ENCODE results near the gene LCNL1. TPM values are rescaled to one million over a fixed set of nuclear protein-coding genes. Genes with fewer than 3 reads are reported as not detected.

Gene LCNL1
- total and polyA plus RNA-seq, 5 donors from 2014 or later = not detected

- H3K27me3 Mint-ChIP-seq = peaks cover 11% of the 10 kb centered on the region
- no peak within 1 kb of the TSS for H3K27ac ChIP-seq (ENCODE audit: insufficient read depth, low read length, poor library complexity, severe bottlenecking)
- peak within 1 kb of the TSS in 3 of 4 donors; percentile 41 to 73 (median 73) for H3K4me3 Mint-ChIP-seq
- H3K9me3 ChIP-seq (ENCODE audit: control insufficient read depth in 2 of 2, low read length in 2 of 2) = no peaks in the 10 kb centered on the region
- no peaks in the 10 kb centered on the region for H3K36me3 Mint-ChIP-seq
- H3K36me3 ChIP-seq (ENCODE audit: control insufficient read depth, insufficient read depth, low read length) = no peaks in the 10 kb centered on the region
- H3K9me3 Mint-ChIP-seq = no peaks in the 10 kb centered on the region
- peaks cover 28% of the 10 kb centered on the region for H3K4me1 ChIP-seq (ENCODE audit: control insufficient read depth, insufficient read depth, low read length, poor library complexity, severe bottlenecking)
- H3K27me3 ChIP-seq (ENCODE audit: control insufficient read depth, insufficient read depth, low read length) = no peaks in the 10 kb centered on the region
- ATAC-seq (ENCODE audit: low read depth in 2 of 2) (no peak), DNase-seq (no peak)
- H3K4me3 ChIP-seq (ENCODE audit: low read depth, low read length) = no peak within 1 kb of the TSS
- H3K27ac Mint-ChIP-seq = no peak within 1 kb of the TSS
- peaks cover 0 to 23% (median 5%) of the 10 kb centered on the region in 4 donors for H3K4me1 Mint-ChIP-seq
Measured at GRCh38 chr9:136977223-136977622, 5.6 kb upstream of the LCNL1 start, which contains the start of gene PTGDS. Gene PTGDS (plus strand): TSS chr9:136977504. CDS start chr9:136977579, 75 bp downstream.

- H3K27ac Mint-ChIP-seq = no peak overlapping the region
Measured at GRCh38 chr9:136977649-136978072, 5.1 kb upstream of the LCNL1 start.

GRCh38 chr9:136978073-136978864, 4.5 kb upstream of the LCNL1 start:
- H3K27me3 ChIP-seq (ENCODE audit: control insufficient read depth, insufficient read depth, low read length) = no peaks in the 10 kb centered on the region
- H3K27ac ChIP-seq (ENCODE audit: insufficient read depth, low read length, poor library complexity, severe bottlenecking) = no peak overlapping the region
- H3K4me3 ChIP-seq (ENCODE audit: low read depth, low read length) = no peak overlapping the region
- peaks cover 0 to 23% (median 5%) of the 10 kb centered on the region in 4 donors for H3K4me1 Mint-ChIP-seq
- H3K9me3 Mint-ChIP-seq = no peaks in the 10 kb centered on the region
- peaks cover 18% of the 10 kb centered on the region for H3K27me3 Mint-ChIP-seq
- no peaks in the 10 kb centered on the region for H3K9me3 ChIP-seq (ENCODE audit: control insufficient read depth in 2 of 2, low read length in 2 of 2)
- ATAC-seq (ENCODE audit: low read depth in 2 of 2) = peak; percentile 38 to 44
- H3K4me3 Mint-ChIP-seq = no peak overlapping the region
- peaks cover 28% of the 10 kb centered on the region for H3K4me1 ChIP-seq (ENCODE audit: control insufficient read depth, insufficient read depth, low read length, poor library complexity, severe bottlenecking)
- H3K36me3 Mint-ChIP-seq = no peaks in the 10 kb centered on the region
- no peak overlapping the region for H3K27ac Mint-ChIP-seq
- peak; percentile 40 to 71 (median 55) for DNase-seq
- H3K36me3 ChIP-seq (ENCODE audit: control insufficient read depth, insufficient read depth, low read length) = no peaks in the 10 kb centered on the region

More at GRCh38 chr9:136977649-136978072, 5.1 kb upstream of the LCNL1 start:
- Mint-ChIP-seq H3K27me3 (peaks cover 14% of the 10 kb centered on the region), H3K36me3 (no peaks in the 10 kb centered on the region), H3K4me1 (peaks cover 0 to 23% (median 5%) of the 10 kb centered on the region in 4 donors), H3K4me3 (peak overlapping the region in 2 of 4 donors; percentile 41 to 73), H3K9me3 (no peaks in the 10 kb centered on the region)
- DNase-seq (no peak), ATAC-seq (ENCODE audit: low read depth in 2 of 2) (no peak)
- Histone ChIP-seq H3K4me1 (ENCODE audit: control insufficient read depth, insufficient read depth, low read length, poor library complexity, severe bottlenecking) (peaks cover 28% of the 10 kb centered on the region), H3K27me3 (ENCODE audit: control insufficient read depth, insufficient read depth, low read length) (no peaks in the 10 kb centered on the region), H3K36me3 (ENCODE audit: control insufficient read depth, insufficient read depth, low read length) (no peaks in the 10 kb centered on the region), H3K4me3 (ENCODE audit: low read depth, low read length) (no peak overlapping the region), H3K9me3 (ENCODE audit: control insufficient read depth in 2 of 2, low read length in 2 of 2) (no peaks in the 10 kb centered on the region), H3K27ac (ENCODE audit: insufficient read depth, low read length, poor library complexity, severe bottlenecking) (no peak overlapping the region)

- H3K4me1 Mint-ChIP-seq = peaks cover 0 to 25% (median 8%) of the 10 kb centered on the region in 4 donors
- DNase-seq = no peak
- H3K27ac Mint-ChIP-seq = no peak overlapping the region
- ATAC-seq (ENCODE audit: low read depth in 2 of 2) = no peak
- Histone ChIP-seq H3K36me3 (ENCODE audit: control insufficient read depth, insufficient read depth, low read length) (no peaks in the 10 kb centered on the region), H3K4me3 (ENCODE audit: low read depth, low read length) (no peak overlapping the region), H3K27ac (ENCODE audit: insufficient read depth, low read length, poor library complexity, severe bottlenecking) (no peak overlapping the region), H3K27me3 (ENCODE audit: control insufficient read depth, insufficient read depth, low read length) (peaks cover 2% of the 10 kb centered on the region), H3K4me1 (ENCODE audit: control insufficient read depth, insufficient read depth, low read length, poor library complexity, severe bottlenecking) (peaks cover 28% of the 10 kb centered on the region), H3K9me3 (ENCODE audit: control insufficient read depth in 2 of 2, low read length in 2 of 2) (no peaks in the 10 kb centered on the region)
- no peak overlapping the region for H3K4me3 Mint-ChIP-seq
- H3K9me3 Mint-ChIP-seq = no peaks in the 10 kb centered on the region
- peaks cover 25% of the 10 kb centered on the region for H3K27me3 Mint-ChIP-seq
- peaks cover 3% of the 10 kb centered on the region for H3K36me3 Mint-ChIP-seq
Measured at GRCh38 chr9:136978865-136979544, 3.8 kb upstream of the LCNL1 start.

- H3K27me3 ChIP-seq (ENCODE audit: control insufficient read depth, insufficient read depth, low read length) = peaks cover 5% of the 10 kb centered on the region
- no peak overlapping the region for H3K4me3 ChIP-seq (ENCODE audit: low read depth, low read length)
- Mint-ChIP-seq H3K4me3 (no peak overlapping the region), H3K27me3 (peaks cover 29% of the 10 kb centered on the region), H3K27ac (no peak overlapping the region), H3K9me3 (no peaks in the 10 kb centered on the region), H3K4me1 (peaks cover 0 to 20% (median 7%) of the 10 kb centered on the region in 4 donors), H3K36me3 (peaks cover 3% of the 10 kb centered on the region)
- peaks cover 22% of the 10 kb centered on the region for H3K4me1 ChIP-seq (ENCODE audit: control insufficient read depth, insufficient read depth, low read length, poor library complexity, severe bottlenecking)
- no peaks in the 10 kb centered on the region for H3K36me3 ChIP-seq (ENCODE audit: control insufficient read depth, insufficient read depth, low read length)
- DNase-seq = no peak
- no peak overlapping the region for H3K27ac ChIP-seq (ENCODE audit: insufficient read depth, low read length, poor library complexity, severe bottlenecking)
- no peaks in the 10 kb centered on the region for H3K9me3 ChIP-seq (ENCODE audit: control insufficient read depth in 2 of 2, low read length in 2 of 2)
- no peak for ATAC-seq (ENCODE audit: low read depth in 2 of 2)
Measured at GRCh38 chr9:136979769-136980587, 2.8 kb upstream of the LCNL1 start.

- no peak overlapping the region for H3K4me3 Mint-ChIP-seq
- H3K27me3 Mint-ChIP-seq = peaks cover 24% of the 10 kb centered on the region
- peaks cover 0 to 11% (median 4%) of the 10 kb centered on the region in 4 donors for H3K4me1 Mint-ChIP-seq
- H3K36me3 Mint-ChIP-seq = peaks cover 3% of the 10 kb centered on the region
- Histone ChIP-seq H3K27me3 (ENCODE audit: control insufficient read depth, insufficient read depth, low read length) (peaks cover 5% of the 10 kb centered on the region), H3K4me3 (ENCODE audit: low read depth, low read length) (no peak overlapping the region), H3K9me3 (ENCODE audit: control insufficient read depth in 2 of 2, low read length in 2 of 2) (no peaks in the 10 kb centered on the region), H3K36me3 (ENCODE audit: control insufficient read depth, insufficient read depth, low read length) (no peaks in the 10 kb centered on the region), H3K27ac (ENCODE audit: insufficient read depth, low read length, poor library complexity, severe bottlenecking) (no peak overlapping the region), H3K4me1 (ENCODE audit: control insufficient read depth, insufficient read depth, low read length, poor library complexity, severe bottlenecking) (peaks cover 18% of the 10 kb centered on the region)
- H3K27ac Mint-ChIP-seq = no peak overlapping the region
- ATAC-seq (ENCODE audit: low read depth in 2 of 2) (no peak), DNase-seq (no peak)
- H3K9me3 Mint-ChIP-seq = no peaks in the 10 kb centered on the region
Measured at GRCh38 chr9:136980669-136981478, 1.9 kb upstream of the LCNL1 start.
